HT1080 (cell line): ENCODE data around the gene TACR1. TPM values are rescaled to one million over a fixed set of nuclear protein-coding genes. Genes with fewer than 3 reads are reported as not detected.

Experiments used
- DNase-seq: peaks from one replicate; pipeline ENCODE4 v3.0.0-alpha.2; 2015; ENCODE audit warnings: low read depth
- total RNA-seq: library from RNA; depleted of rRNA; stranded (reverse); fragments of >200 nt; shearing (Covaris generic); gene quantifications from 2 replicates; pipeline ENCODE4 v1.2.3, GENCODE V29; 2014

The TACR1 gene
- total RNA-seq, 1 experiment from 2014 or later, result not detected

DNA sequence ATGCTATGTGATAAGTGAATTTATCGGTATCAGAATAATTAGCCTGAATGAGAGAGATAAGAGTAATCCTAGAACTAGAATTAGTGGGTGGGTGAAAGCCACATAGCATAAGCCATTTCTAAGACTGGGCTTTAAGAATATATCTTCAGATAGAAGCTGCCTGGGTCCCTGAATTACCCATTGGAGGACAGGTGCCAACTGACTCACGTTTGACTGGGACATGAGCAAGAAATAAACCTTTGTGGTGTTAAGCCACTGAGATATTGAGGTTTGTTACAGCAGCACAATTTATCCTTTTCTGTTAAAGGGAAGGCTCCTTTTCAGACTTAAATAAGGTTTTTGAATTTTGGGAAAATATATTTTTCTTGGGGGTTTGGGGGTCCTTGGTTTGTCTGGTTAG lies 145.0 kb downstream of the TACR1 start:
- DNase-seq, result no peak

DNA sequence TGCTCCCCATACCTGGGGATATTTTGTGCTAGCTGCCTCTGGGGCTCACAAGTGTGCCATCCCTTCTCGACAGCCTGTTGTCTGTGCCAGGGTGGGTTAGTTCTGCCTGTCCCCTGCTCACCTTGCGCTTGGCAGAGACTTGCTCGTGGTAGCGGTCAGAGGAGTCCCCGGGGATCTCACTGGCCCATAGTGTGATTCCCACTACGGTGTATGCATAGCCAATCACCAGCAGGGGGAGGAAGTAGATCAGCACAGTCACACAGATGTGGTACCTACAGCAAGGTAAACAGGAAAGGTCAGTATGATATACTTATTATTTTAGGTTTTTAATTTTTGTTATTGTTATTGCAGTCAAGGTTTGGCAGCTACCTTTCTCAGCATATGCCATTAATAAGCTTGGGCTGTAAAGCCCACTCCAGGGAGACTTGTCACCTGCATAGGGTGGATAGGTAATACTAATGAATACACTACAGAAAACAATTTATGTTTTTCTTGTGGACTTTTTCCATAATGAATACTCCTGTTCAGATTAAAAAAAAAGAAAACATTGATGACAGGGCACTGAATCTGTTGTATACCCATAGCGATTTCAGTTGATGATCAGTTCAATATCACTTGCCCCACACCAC lies 145.7 kb downstream of the TACR1 start:
- no peak for DNase-seq

DNA sequence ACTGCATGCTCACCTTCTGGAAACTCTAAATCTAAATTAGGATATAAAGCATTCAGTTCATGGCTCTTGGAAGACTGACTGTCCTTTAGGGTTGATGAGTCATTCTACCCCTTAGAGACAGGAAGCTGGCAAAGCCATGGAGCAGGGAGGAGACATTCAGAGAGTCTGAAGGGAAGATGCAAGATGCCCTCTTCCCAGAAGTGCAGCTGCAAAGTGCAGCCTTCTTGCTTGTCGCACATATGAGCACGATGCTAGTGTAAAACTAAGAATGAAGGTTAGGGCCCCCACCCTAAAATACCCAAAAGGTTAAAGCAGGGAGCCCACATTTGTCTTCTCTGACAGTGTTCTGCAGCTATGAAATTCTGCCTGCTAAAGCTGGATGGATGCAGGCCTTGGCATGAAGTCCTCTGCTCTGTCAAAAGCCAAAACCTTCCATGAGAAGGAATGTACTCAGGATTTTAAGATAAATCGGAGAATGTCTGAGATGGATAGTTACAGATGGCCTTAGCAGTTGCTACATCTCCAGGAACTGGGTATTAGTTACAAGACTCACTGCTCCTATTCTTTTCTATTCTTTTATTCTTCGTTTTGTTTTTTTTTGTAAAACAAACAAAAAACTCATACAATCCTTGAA lies 151.2 kb downstream of the TACR1 start:
- peak; percentile 79 for DNase-seq

DNA sequence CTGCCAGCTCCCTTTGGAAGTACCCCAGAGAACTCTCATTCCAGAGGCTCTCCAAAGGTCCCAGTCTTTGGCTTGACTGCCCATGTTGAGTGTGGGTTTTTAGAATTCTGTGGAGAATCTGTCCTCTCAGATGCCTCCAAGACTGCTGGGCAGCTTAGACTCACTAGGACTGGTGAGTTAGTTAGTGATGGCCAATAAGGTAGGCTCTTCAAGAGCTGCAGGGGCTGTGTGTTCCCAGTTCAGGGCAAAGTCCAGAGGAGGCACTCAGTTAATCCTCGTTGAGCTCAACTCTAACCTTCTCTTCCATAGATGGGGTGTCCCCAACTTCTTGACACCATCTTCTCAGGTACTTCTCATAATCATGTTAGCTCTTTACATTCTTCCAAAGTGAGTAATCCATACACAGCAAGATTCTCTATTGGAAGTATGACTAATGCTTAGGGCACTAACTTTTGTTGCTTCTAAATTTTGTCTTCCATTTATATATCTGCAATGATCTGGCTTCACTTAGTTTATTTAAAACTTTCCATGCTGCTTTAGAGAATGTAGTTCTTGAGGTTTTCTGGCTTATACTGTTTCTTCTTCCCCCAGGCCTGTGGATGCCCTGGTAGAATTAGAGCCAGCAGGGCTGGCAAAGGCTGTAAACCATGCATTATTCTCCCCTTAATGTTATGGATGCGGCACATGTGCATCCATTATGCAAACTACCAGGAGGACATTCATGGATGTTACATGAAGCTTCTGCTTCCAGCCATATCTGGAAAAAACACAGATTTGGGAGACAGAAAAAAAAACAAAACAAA lies 151.9 kb downstream of the TACR1 start:
- DNase-seq, result peak; percentile 75

DNA sequence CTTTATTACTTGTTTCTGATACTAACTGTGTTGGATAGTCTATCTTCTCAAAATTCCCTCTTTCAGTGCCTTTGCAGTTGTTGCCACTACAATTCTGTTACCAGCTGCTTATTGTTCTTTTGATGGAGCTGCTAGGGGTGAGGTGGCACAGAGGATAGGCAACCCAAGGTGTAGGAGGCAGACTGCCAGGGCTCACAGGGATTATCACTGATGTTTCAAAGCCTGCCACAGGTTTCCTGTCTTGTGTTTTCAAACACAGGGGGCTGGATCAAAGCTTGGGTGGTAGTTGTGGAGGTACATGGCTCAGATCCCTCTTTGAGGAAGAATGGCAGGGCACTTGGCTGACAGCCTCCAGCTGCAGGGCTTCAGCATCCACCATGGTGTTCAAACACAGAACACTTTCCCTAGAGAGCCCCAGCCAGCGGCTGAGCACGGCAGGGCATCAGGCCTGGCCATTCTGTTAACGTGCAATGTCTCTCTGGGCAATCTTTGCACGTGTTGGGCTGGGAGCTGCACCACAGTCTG lies 153.7 kb downstream of the TACR1 start:
- no peak for DNase-seq

DNA sequence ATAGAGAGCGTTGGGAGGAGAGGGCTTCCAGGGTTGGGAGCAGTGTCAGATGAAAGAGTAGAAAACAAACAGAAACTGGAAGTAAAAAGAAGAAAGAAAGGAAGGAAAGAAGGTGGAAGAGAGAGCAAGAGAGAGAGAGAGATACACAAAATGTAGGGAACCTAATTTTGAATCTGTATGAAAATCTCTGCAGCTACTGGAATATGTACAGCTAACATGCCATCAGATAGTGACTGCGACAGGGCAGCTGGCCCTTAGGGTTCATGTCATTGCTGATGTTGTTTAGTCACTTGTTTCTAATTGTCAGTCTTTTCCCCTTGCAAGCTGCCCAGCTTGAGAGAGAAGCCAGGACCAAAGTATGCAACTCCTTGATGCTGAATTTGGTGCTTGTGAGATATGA lies 155.0 kb downstream of the TACR1 start:
- no peak for DNase-seq

DNA sequence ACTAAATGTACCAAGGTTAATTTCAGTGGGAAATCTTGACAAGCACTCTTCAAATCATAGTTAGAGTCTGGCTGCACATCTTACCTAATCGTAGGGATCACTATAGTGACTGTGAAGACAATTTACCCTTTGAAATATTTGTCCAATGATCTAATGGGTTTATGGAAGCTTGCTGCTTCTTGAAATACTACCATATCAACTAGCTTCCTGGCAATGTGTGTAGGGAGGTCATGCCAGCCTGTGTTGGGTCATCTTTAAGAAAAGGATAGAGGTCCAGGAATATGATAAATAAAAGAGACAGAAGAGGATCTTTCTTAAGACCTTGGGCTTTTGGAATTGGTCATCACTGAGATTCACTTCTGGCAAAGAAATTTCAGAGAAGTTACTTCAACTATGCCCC lies 156.5 kb downstream of the TACR1 start:
- no peak for DNase-seq

DNA sequence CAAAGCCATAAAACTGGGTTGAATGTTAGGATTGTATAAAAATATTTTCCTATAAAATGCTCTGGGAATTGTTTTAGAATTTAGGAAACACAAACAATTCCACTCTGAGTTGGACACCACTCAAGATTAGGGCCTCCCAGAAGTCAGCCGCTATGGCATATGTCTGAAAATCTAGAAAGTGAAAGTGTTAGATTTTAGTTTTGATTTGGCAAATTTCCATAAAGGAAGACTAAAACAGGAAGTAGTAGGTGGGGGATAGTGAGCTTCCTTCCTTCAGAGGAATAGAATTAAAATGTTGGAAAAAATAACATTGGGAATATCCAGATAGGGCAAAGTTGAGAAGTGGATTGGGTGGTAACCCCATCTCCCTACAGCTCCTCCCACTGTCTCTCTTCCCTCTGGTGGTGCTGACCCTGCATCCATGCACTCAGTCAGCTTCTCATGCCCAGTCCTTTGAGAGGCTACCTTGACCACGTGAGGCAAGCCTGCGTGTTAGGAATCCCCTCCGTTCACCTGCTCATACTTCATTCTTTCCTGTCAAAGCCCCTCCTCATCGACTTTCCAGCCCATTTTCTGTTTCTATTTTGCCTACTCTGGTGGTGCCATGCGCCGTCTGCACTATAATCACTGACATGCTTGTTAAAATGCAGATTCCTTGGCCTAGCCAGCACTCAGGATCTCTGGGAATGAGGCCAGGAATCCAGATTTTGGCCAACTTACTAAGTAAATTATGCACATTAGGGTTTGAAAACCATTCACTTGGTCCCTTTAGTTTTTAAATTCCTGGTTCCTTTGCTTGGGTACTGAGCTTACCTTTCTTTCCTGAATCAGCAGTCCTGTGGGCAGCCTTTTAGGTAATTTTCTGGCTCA lies 157.4 kb downstream of the TACR1 start:
- no peak for DNase-seq

DNA sequence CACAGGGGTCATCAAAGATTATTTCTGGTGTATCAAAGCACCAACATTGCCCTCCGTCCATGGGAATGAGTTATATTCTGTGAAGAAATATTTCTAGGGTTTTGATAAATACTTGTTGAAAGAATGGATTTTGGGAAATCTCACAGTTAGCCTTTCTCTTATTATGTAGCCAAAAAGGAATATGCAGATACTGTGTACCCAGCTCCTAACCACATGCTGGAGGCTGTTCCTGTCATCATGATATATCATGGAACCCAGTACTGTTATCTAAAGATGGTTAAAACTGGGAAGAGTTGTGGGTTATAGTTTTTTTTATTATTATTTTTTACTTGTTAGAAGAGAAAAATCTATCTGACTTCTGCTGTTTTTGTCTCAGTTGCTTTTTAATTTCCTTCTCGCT lies 158.1 kb downstream of the TACR1 start:
- no peak for DNase-seq

DNA sequence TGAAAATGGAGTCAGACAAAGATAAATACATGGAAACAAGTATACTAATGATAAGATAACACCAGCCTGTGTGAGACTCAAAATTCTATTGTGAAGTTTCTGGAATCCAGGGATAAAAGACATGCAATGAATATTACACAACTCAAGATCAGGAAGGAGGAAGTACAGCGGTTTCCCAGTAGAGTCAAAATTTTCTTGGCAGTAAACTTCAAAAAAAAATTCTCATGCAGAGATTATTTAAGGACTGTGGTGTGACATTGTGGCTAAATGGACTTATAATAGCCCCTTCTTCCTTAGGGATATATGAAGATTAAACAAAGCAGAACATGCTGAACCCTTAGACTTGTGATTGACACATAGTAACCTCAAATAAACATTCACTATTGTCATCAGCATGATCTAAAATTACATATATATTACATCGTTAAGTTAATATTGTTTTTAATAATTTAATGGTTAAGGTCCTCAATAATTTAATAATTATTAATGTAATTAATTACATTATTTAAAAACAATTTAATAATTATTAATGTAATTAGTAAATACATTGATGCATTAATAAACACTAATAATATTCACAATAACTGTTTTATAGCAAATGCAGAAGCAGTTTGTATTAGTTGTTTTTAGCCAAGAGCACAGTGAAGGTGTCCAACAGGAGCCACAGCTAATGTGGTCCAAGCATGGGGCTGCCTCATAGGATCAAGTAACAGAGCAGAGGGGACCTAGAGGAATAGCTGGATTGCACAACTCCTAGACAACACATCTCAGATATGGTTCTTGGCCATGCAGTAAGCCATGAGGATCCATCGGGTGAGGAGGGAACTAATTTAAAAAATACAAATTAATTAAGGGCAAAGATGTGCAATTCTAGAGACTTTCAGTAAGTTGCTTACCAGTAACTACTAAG lies 163.6 kb downstream of the TACR1 start:
- DNase-seq, result peak; percentile 12

DNA sequence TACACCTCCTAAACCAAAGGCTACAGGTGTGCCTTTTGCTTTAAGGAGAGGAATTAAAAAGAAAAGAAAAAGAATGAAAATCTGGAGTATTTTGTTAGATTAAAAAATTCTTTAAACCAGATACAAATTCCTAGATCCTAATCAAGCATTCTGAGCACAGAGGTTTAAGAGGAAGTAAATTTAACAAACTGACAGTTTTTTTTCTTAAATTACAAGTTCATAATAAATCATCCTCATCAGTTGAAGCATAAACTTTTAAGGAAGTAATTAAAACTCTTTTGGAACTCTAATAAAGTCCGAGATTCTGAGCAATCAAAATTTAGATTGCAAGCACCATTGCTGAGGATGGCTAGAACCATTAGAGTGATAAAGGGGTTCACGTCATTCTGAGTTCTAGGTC lies 165.8 kb downstream of the TACR1 start:
- no peak for DNase-seq

DNA sequence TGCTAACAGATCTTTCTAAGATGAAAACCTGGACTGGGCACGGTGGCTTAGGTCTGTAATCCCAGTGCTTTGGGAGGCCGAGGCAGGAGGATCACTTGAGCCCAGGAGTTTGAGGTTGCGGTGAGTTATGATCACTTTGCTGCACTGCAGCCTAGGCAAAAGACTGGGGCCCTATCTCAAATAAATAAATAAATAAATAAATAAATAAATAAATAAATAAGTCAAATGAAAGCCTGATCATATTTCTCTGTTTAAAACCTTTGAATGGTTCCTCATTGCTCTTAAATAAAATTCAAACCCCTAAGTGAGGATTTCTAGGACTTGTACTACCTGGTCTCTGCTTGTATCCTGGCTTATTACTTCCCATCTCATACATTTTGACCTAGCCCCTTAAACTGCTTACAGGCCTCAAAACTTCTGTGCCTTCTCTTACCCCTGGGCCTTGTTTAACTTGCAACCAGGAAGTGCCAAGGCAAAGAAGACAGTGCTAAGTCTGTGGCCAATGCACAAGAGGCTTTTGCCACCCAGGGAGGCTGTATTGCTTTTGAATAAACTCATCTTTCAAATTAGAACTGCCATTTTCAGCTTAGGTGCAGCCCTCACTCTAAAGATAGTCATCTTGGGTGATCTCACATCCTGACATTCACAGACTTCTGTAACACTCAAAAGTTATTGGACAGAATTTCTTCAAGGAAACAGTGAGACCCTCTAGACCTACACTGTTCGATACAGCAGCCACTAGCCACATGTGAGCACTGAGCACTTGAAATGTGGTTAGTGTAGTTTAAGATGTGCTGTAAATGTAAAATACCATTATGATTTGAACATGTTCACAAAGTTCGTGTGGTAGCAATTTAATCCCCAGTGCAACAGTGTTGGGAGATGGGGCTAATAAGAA lies 167.2 kb downstream of the TACR1 start:
- no peak for DNase-seq

DNA sequence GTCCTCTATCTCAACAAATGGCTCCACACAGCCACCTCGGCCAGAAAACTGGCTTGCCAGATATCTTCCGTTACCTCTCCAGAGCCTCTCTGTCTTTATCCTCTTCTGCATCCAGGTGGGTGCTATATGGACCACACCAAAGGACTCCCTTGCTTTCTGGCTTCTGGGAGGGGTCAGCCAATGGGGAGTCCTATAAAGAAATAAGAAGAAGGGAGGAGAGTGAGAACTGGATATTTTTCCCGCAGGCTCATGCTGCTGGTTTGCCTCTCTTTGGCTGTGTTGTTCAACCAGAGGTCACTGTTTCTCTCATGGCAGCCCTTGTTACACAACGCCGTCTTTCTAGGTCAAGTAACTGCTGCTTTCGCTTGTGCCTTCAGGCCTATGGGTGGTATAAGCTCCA lies 168.1 kb downstream of the TACR1 start:
- DNase-seq, result no peak

DNA sequence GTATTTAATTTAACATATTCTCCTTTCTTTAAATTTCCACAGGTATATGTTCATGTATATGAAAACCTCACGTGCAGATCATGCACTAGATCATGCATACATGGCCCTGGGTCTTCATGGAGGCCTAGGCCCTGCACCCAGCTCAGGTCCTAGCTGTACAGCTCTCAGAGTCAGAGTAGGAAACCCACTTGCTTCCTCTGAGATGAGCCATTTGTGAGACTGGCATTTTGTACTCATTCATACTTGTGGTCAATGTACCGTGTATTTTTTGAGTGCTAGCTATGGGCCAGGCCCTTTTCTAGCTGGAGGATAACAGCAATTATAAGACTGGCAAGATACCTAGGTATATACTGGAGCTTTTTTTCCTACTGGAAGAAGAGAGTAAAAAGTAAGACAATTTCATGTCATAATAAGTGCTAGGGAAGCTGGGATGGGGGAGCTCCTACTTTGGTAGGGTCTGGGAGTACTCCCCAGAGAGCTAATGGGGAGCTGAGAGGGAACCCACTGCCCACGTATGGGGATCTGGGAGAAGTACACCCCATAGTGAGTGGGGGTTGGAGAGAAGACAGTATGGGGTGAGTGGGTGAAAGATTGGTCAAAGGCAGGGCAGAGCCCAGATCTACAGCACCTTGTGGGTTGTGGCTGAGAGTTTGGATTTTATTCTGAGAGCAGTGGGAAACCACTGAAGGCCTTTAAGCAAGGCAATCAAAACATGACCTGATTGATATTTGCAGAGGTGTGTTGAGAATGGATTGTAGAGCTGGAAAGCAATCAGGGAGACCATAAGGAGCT lies 168.9 kb downstream of the TACR1 start:
- no peak for DNase-seq

DNA sequence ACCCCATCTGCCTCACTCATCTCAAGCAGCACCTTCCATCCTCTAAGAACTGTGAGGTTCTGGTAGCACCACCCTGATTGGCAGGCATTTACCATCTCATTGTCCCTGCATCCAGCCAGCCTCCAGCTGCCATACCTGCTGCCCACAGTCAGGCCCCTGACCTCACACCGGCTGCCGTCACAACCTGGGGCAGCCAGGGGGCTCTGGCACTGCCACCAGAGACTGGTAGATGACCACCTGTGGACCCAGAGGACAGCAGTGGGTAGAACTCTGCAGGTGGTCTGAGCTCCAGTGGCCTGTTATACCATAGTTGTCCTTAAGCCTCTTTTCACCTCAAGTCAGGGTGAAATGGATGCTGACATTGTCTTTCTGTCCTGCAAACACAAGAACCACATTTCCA lies 171.4 kb downstream of the TACR1 start:
- DNase-seq, result no peak

DNA sequence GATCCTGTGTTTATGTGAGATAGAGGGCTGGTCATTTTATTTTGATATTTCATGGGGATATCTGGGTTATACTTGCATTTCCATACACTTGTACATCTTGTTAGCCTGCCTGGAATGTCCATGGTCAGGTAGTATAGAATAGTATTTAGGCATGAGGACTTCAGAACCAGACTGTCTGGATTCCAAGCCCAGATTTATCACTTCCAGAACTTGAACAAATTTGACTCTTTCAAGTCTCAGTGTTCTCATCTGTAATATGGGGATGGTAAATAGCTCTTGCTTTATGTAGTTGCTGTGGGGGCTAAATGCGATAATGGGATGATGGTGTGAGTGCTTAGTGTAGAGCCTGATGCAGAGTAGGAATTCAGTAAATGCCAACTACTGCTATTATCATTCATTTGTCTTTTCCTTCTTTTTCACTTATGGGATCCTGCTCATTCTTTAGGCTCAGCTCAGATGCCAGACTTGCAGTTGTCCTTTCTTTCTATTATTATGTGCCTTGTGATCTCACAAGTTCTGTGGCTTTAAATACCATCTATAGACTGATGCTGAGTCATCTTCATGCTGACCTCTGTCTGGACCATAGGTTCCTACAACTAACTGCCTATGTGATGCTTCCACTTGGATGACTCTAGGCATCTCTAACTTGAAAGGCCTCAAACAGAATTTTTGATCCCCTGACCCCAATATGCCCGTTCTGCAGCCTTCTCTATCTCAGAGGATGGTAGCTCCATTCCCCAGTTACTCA lies 173.5 kb downstream of the TACR1 start:
- peak; percentile 44 for DNase-seq

DNA sequence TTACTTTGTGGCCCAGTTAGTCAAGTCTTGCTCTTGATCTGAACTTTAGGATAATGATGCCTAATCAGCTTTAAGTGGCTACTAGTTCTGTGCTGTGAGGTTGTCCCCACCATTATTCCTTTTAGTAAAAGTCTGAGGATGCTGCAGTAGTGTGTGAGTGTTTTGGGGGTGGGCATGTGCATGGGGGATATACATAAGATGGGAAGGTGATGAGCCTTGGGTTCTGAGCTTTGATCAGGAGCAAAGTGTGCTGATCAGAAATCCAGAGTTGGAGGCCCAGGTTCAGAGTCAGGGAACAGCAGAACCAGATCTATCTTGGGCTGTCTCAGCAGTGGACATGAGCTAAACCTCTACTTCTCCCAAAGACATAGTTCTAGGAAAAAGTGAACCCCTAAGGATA lies 174.1 kb downstream of the TACR1 start:
- DNase-seq, result no peak
